Upper lobe of right lung (tissue), 1 donor: ENCODE results near the gene NAA16. TPM values are rescaled to one million over a fixed set of nuclear protein-coding genes. Genes with fewer than 3 reads are reported as not detected.

Experiments
- ATAC-seq: fragments of 200-7000 bp; cut with Tn5 transposase; one replicate; pipeline ENCODE4 v1.9.1; 2020; ENCODE audit warnings: mild to moderate bottlenecking, moderate library complexity
- DNase-seq: peaks from one replicate; pipeline ENCODE4 v3.0.0-alpha.2; 2020
- H3K27ac ChIP-seq: fragments of 200-600 bp; one replicate; pipeline ENCODE4 v1.8.0; 2022
- H3K27me3 ChIP-seq: fragments of 200-600 bp; one replicate; pipeline ENCODE4 v1.8.0; 2022; ENCODE audit warnings: mild to moderate bottlenecking
- H3K36me3 ChIP-seq: fragments of 200-600 bp; one replicate; pipeline ENCODE4 v1.8.0; 2022
- H3K4me1 ChIP-seq: fragments of 200-600 bp; one replicate; pipeline ENCODE4 v1.8.0; 2022
- H3K4me3 ChIP-seq: fragments of 200-600 bp; one replicate; pipeline ENCODE4 v1.8.0; 2022; ENCODE audit warnings: mild to moderate bottlenecking
- H3K9me3 ChIP-seq: fragments of 200-600 bp; one replicate; pipeline ENCODE4 v1.8.0; 2022
- intact Hi-C: fragments of 100-400 bp; cut with DNase I; formaldehyde crosslinking; loops from one replicate; pipeline ENCODE4 v1.11.0; 2022
- total RNA-seq: library from RNA; stranded (reverse); fragmentation: NEBNext Ultra II Directional; extraction: Animal tissue kit (Norgen Biotek cat#: 25700); gene quantifications from one replicate; pipeline ENCODE4 v1.2.1, GENCODE V29; 2021
- TF ChIP-seq, protein P1 (sequence below): fragments of 200-600 bp; IDR thresholded peaks from one replicate; pipeline ENCODE4 v1.8.0; 2022; ENCODE audit warnings: antibody characterized with exemption
- donor health status: DM: no; HTN: yes; CAD: no; lungs with severe emphysema.

NAA16 gene
- total RNA-seq, 1 donor from 2014 or later: 20.9 TPM

GRCh38 chr13:41286370-41286769 lies 24.7 kb upstream of the NAA16 start:
- H3K4me3 ChIP-seq: no peak overlapping the region
- DNase-seq: no peak
- intact Hi-C loops: no loop called here
- H3K27me3 ChIP-seq: no peaks in the 10 kb centered on the region
- no peaks in the 10 kb centered on the region for H3K36me3 ChIP-seq
- no peaks in the 10 kb centered on the region for H3K9me3 ChIP-seq
- TF ChIP-seq, protein P1, sequence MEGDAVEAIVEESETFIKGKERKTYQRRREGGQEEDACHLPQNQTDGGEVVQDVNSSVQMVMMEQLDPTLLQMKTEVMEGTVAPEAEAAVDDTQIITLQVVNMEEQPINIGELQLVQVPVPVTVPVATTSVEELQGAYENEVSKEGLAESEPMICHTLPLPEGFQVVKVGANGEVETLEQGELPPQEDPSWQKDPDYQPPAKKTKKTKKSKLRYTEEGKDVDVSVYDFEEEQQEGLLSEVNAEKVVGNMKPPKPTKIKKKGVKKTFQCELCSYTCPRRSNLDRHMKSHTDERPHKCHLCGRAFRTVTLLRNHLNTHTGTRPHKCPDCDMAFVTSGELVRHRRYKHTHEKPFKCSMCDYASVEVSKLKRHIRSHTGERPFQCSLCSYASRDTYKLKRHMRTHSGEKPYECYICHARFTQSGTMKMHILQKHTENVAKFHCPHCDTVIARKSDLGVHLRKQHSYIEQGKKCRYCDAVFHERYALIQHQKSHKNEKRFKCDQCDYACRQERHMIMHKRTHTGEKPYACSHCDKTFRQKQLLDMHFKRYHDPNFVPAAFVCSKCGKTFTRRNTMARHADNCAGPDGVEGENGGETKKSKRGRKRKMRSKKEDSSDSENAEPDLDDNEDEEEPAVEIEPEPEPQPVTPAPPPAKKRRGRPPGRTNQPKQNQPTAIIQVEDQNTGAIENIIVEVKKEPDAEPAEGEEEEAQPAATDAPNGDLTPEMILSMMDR: no peak
- H3K27ac ChIP-seq: no peak overlapping the region
- no peak for ATAC-seq
- no peaks in the 10 kb centered on the region for H3K4me1 ChIP-seq

DNA sequence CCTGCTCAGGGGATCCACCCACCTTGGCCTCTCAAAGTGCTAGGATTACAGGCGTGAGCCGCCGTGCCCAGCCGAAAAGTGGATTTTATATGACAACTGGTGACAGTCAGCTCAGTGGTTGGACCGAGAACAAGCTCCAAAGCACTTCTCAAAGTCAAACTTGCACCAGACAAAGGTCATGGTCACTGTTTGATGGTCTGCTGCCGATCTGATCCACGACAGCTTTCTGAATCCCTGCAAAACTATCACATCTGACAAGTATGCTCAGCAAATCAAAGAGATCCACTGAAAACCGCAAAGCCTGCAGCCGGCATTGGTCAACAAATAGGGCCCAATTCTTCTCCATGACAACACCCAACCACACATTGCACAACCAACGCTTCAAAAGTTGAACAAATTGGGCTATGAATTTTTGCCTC lies 21.6 kb upstream of the NAA16 start:
- H3K36me3 ChIP-seq: no peaks in the 10 kb centered on the region
- intact Hi-C loops: no loop called here
- H3K4me3 ChIP-seq: no peak overlapping the region
- no peak for ATAC-seq
- TF ChIP-seq, protein P1: no peak
- no peak overlapping the region for H3K27ac ChIP-seq
- no peaks in the 10 kb centered on the region for H3K27me3 ChIP-seq
- DNase-seq: no peak
- H3K9me3 ChIP-seq: no peaks in the 10 kb centered on the region
- H3K4me1 ChIP-seq: no peaks in the 10 kb centered on the region

DNA sequence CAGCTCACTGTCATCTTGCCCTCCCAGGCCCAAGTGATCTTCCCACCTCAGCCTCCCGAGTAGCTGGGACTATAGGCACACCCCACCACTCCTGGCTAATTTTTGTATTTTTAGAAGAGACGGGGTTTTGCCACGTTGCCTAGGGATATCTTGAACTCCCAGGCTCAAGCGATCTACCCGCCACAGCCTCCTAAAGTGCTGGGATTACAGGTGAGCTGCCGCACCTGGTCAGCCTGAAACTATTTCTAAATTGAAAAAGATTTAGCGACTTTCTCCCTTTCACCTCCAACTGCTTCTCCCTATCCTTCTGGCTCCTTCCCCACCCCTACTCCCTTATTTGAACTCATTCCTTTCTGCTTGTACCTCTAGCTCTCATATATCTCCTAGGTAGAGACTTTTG lies 19.8 kb upstream of the NAA16 start:
- H3K9me3 ChIP-seq: no peaks in the 10 kb centered on the region
- intact Hi-C loops: no loop called here
- H3K36me3 ChIP-seq: no peaks in the 10 kb centered on the region
- no peak for DNase-seq
- H3K27me3 ChIP-seq: no peaks in the 10 kb centered on the region
- no peak overlapping the region for H3K4me3 ChIP-seq
- no peaks in the 10 kb centered on the region for H3K4me1 ChIP-seq
- ATAC-seq: no peak
- H3K27ac ChIP-seq: no peak overlapping the region
- TF ChIP-seq, protein P1: no peak

- ATAC-seq (no peak), DNase-seq (no peak)
- no peak overlapping the region for H3K4me3 ChIP-seq
- no peaks in the 10 kb centered on the region for H3K27me3 ChIP-seq
- H3K9me3 ChIP-seq: no peaks in the 10 kb centered on the region
- TF ChIP-seq, protein P1: no peak
- H3K4me1 ChIP-seq: no peaks in the 10 kb centered on the region
- no peaks in the 10 kb centered on the region for H3K36me3 ChIP-seq
- intact Hi-C loops: no loop called here
- H3K27ac ChIP-seq: no peak overlapping the region
Observed at GRCh38 chr13:41293272-41293671, 17.8 kb upstream of the NAA16 start.

DNA sequence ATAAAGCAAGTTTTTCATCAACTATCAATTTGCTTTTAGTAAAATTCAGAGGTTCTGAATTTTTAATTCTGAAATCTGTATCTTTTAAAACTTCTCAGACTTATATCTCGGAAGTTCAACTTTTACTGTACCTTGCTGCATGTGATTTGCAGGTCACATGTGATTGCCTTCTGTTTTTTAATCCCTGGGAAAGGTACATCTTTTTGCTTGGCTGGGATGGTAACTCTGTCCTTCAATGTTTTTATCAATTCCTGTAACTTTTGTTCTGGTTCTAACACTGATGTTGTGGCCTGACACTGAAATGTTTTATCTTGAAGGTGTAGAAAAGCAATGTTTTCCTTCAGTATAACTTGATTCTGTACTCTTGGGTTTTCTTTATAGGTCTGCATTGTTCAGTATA lies 16.2 kb upstream of the NAA16 start:
- ATAC-seq: no peak
- no peak overlapping the region for H3K27ac ChIP-seq
- H3K4me3 ChIP-seq: no peak overlapping the region
- DNase-seq: no peak
- no peaks in the 10 kb centered on the region for H3K4me1 ChIP-seq
- intact Hi-C loops: no loop called here
- TF ChIP-seq, protein P1: no peak
- no peaks in the 10 kb centered on the region for H3K36me3 ChIP-seq
- H3K9me3 ChIP-seq: no peaks in the 10 kb centered on the region
- H3K27me3 ChIP-seq: no peaks in the 10 kb centered on the region

DNA sequence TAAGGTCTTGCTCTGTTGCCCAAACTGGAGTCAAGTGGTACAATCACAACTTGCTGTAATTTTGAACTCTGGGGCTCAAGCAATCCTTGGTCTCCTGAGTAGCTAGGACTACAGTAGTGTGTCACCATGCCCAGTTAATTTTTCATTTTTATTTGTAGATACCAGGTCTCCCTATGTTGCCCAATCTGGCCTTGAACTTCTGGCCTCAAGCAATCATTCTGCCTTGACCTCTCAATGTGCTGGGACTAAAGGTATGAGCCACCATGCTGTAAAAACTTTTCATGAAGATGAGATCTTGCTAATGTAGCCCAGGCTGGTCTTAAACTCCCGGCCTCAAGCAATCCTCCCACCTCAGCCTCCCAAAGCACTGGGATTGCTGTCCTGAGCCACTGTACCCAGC lies 15.1 kb upstream of the NAA16 start:
- ATAC-seq (no peak), DNase-seq (no peak)
- Histone ChIP-seq H3K27me3 (no peaks in the 10 kb centered on the region), H3K27ac (no peak overlapping the region), H3K9me3 (no peaks in the 10 kb centered on the region), H3K4me1 (no peaks in the 10 kb centered on the region), H3K36me3 (no peaks in the 10 kb centered on the region), H3K4me3 (no peak overlapping the region)
- intact Hi-C loops: no loop called here
- TF ChIP-seq, protein P1: no peak
